CD14-positive monocyte (primary cell): ENCODE measurements around the gene PCDHB7. TPM values are rescaled to one million over a fixed set of nuclear protein-coding genes. Genes with fewer than 3 reads are reported as not detected.
"Not testable (repeated sequence)": the region's sequence is repeated elsewhere in the genome, so short reads cannot be mapped to it uniquely, and the experiment has no call there.

Experiments
- DNase-seq, 3 donors: peaks; one replicate each; pipeline ENCODE4 v3.0.0-alpha.2; 2011 to 2022
- H2AFZ ChIP-seq: 2 replicates; pipeline ENCODE4 v1.6.0; 2012; ENCODE audit warnings: mild to moderate bottlenecking, low read depth, low read length, inconsistent platforms; ENCODE audit not compliant: insufficient read depth, poor library complexity, severe bottlenecking
- H3K27ac ChIP-seq, 2 donors: 1 replicate in 1 of 2; 2 replicates in 1 of 2; pipeline ENCODE4 v1.5.1; 2012 to 2013; ENCODE audit warnings: low read length in 2 of 2, control low read depth in 1 of 2, inconsistent platforms in 1 of 2, low read depth in 1 of 2, mild to moderate bottlenecking in 1 of 2
- H3K27me3 ChIP-seq, 2 donors: one replicate each; pipeline versions ENCODE4 v1.6.0 to v1.6.1; 2011 to 2013; ENCODE audit warnings: low read length in 2 of 2; ENCODE audit not compliant: control insufficient read depth in 2 of 2, insufficient read depth in 2 of 2
- H3K36me3 ChIP-seq, 2 donors: replicated peaks in 1 of 2; 1 replicate in 1 of 2; 2 replicates in 1 of 2; pipeline versions ENCODE4 v1.5.1 to v1.6.1; 2012 to 2013; ENCODE audit warnings: low read length in 2 of 2, control low read depth in 1 of 2, inconsistent platforms in 1 of 2, mild to moderate bottlenecking in 1 of 2; ENCODE audit not compliant: insufficient read depth in 2 of 2, control insufficient read depth in 1 of 2
- H3K4me1 ChIP-seq, 2 donors: 1 replicate in 1 of 2; 2 replicates in 1 of 2; pipeline versions ENCODE4 v1.5.1 to v1.6.1; 2012 to 2013; ENCODE audit warnings: low read length in 2 of 2, control low read depth in 1 of 2, inconsistent platforms in 1 of 2, mild to moderate bottlenecking in 1 of 2, moderate library complexity in 1 of 2; ENCODE audit not compliant: insufficient read depth in 2 of 2, control insufficient read depth in 1 of 2
- H3K4me2 ChIP-seq: replicated peaks from 2 replicates; pipeline ENCODE3; 2012; ENCODE audit warnings: low read length, moderate library complexity, mild to moderate bottlenecking; ENCODE audit not compliant: poor library complexity, severe bottlenecking; ENCODE audit errors: extremely low read depth
- H3K4me3 ChIP-seq, 3 experiments: fragments of 200-600 bp in 1 of 3; sonication (generic) in 1 of 3; replicated peaks in 1 of 3; 1 replicate in 2 of 3; 2 replicates in 1 of 3; pipeline ENCODE4 v1.5.1; 2011 to 2013; ENCODE audit warnings: low read length in 3 of 3, mild to moderate bottlenecking in 3 of 3, control low read depth in 2 of 3, low read depth in 2 of 3, inconsistent platforms in 1 of 3, moderate library complexity in 1 of 3
- H3K79me2 ChIP-seq: 2 replicates; pipeline ENCODE4 v1.6.0; 2012; ENCODE audit warnings: mild to moderate bottlenecking, control low read depth, inconsistent platforms, low read length, moderate library complexity; ENCODE audit not compliant: insufficient read depth
- H3K9ac ChIP-seq: 2 replicates; pipeline ENCODE4 v1.6.0; 2017; ENCODE audit warnings: low read length, mild to moderate bottlenecking; ENCODE audit not compliant: insufficient read depth, poor library complexity, severe bottlenecking
- H3K9me3 ChIP-seq, 2 donors: replicated peaks in 1 of 2; 1 replicate in 1 of 2; 2 replicates in 1 of 2; pipeline versions ENCODE4 v1.5.1 to v1.6.1; 2012 to 2013; ENCODE audit warnings: low read length in 2 of 2, control low read depth in 1 of 2; ENCODE audit not compliant: control insufficient read depth in 1 of 2, insufficient read depth in 1 of 2
- H4K20me1 ChIP-seq: 2 replicates; pipeline ENCODE4 v1.6.0; 2012; ENCODE audit warnings: mild to moderate bottlenecking, low read length, control low read depth, moderate library complexity; ENCODE audit not compliant: insufficient read depth
- H3K27ac Mint-ChIP-seq, 7 donors: one replicate each; pipeline ENCODE4 v1.8.0; 2020; ENCODE audit warnings: mild to moderate bottlenecking in 7 of 7, mixed read lengths in 7 of 7, moderate library complexity in 6 of 7, inconsistent platforms in 2 of 7
- H3K27me3 Mint-ChIP-seq, 3 donors: one replicate each; pipeline ENCODE4 v1.8.0; 2021 to 2022; ENCODE audit warnings: low read depth in 3 of 3, mild to moderate bottlenecking in 3 of 3, mixed read lengths in 3 of 3, moderate library complexity in 3 of 3, inconsistent platforms in 1 of 3
- H3K36me3 Mint-ChIP-seq, 2 donors: one replicate each; pipeline ENCODE4 v1.8.0; 2020; ENCODE audit warnings: mixed read lengths in 2 of 2, inconsistent platforms in 1 of 2, mild to moderate bottlenecking in 1 of 2
- H3K4me1 Mint-ChIP-seq: one replicate; pipeline ENCODE4 v1.8.0; 2020; ENCODE audit warnings: mild to moderate bottlenecking, mixed read lengths
- H3K4me3 Mint-ChIP-seq, 2 donors: one replicate each; pipeline ENCODE4 v1.8.0; 2020; ENCODE audit warnings: mild to moderate bottlenecking in 2 of 2, mixed read lengths in 2 of 2, moderate library complexity in 1 of 2
- H3K9me3 Mint-ChIP-seq, 7 donors: one replicate each; pipeline ENCODE4 v1.8.0; 2020 to 2022; ENCODE audit warnings: mixed read lengths in 7 of 7, mild to moderate bottlenecking in 6 of 7, moderate library complexity in 6 of 7, inconsistent platforms in 2 of 7
- CTCF ChIP-seq: fragments of 200-600 bp; IDR thresholded peaks from one replicate; pipeline ENCODE4 v1.8.0; 2022; ENCODE audit warnings: antibody characterized with exemption, mild to moderate bottlenecking
- WGBS: methylation state at CpG from one replicate; pipeline ENCODE4 v1.1.5; 2013; ENCODE audit warnings: missing lambda C conversion rate; ENCODE audit not compliant: insufficient coverage; 5-methylcytosine and 5-hydroxymethylcytosine counted together
- intact Hi-C, 2 donors: fragments of 100-400 bp; cut with micrococcal nuclease; formaldehyde crosslinking; loops; one replicate each; pipeline versions ENCODE4 v1.15.0 to v1.15.1; 2023
- polyA plus RNA-seq, 3 donors: library from polyadenylated mRNA; depleted of rRNA in 1 of 3; unstranded in 2 of 3; stranded (reverse) in 1 of 3; fragments of 300-500 nt in 2 of 3; fragments of >200 nt in 1 of 3; fragmentation: Illumina TruSeq in 2 of 3; gene quantifications; 1 replicate in 2 of 3; 2 replicates in 1 of 3; pipeline ENCODE4 v1.2.3, GENCODE V29; 2012 to 2021

Gene PCDHB7
- polyA plus RNA-seq, 3 donors, result not detected

- H3K9me3 ChIP-seq, result peaks cover 33 to 41% of the 10 kb centered on the region in 2 donors
- H3K36me3 Mint-ChIP-seq, H3K27ac Mint-ChIP-seq, intact Hi-C loops, H2AFZ ChIP-seq, H3K36me3 ChIP-seq, H3K4me2 ChIP-seq, H3K4me1 ChIP-seq, H3K79me2 ChIP-seq, H3K9ac ChIP-seq, H3K4me3 ChIP-seq, H3K4me1 Mint-ChIP-seq, H3K4me3 Mint-ChIP-seq, H3K27ac ChIP-seq, DNase-seq, H3K27me3 ChIP-seq, H4K20me1 ChIP-seq: not testable (repeated sequence)
- WGBS, result 40% methylated on average over 30 of the region's 35 CpGs
- Mint-ChIP-seq H3K9me3 (peaks cover 19 to 49% (median 38%) of the 10 kb centered on the region in 7 donors), H3K27me3 (peaks cover 12 to 22% (median 22%) of the 10 kb centered on the region in 3 donors)
Measured at GRCh38 chr5:141201646-141202045, 29.2 kb downstream of the PCDHB7 start.

DNA sequence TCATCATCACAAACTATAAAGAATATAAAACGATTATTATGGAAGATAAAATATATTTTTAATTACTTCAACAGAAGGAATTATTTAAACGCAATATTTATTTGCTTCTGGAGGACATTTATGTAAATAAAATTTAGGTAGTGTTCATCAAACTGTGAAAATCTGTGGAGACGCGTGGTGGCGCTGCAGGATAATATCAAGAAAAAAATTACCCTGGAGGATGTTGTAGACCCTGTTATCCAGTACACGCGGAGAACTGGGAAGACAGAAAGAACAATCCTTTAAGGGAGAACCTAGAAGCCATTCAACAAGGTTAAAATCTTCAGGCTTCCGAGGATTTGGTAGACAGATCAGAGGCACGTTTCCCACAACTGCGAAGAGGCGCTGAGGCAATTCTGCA lies 36.0 kb downstream of the PCDHB7 start, which contains the start of gene PCDHB12:
Gene PCDHB12, plus strand, starts transcription at position 242 of the 400 bp plus-strand sequence. CDS start 189 bp downstream, outside the sequence.
- Mint-ChIP-seq H3K9me3 (peaks cover 18 to 38% (median 27%) of the 10 kb centered on the region in 7 donors), H3K4me3 (no peak within 1 kb of the TSS)
- H3K4me3 ChIP-seq, result no peak within 1 kb of the TSS

GRCh38 chr5:141210281-141210680 lies 37.8 kb downstream of the PCDHB7 start:
- DNase-seq, H3K79me2 ChIP-seq, H3K27ac Mint-ChIP-seq, H3K27ac ChIP-seq, H3K4me2 ChIP-seq, H3K4me1 ChIP-seq, H2AFZ ChIP-seq, H4K20me1 ChIP-seq, intact Hi-C loops, H3K4me1 Mint-ChIP-seq, H3K4me3 ChIP-seq, H3K36me3 ChIP-seq, H3K9ac ChIP-seq, H3K36me3 Mint-ChIP-seq: not testable (repeated sequence)
- H3K9me3 Mint-ChIP-seq, result peaks cover 25 to 49% (median 36%) of the 10 kb centered on the region in 7 donors
- H3K27me3 Mint-ChIP-seq, result peaks cover 12 to 49% (median 32%) of the 10 kb centered on the region in 3 donors
- H3K27me3 ChIP-seq, result peaks cover 4 to 32% of the 10 kb centered on the region in 2 donors
- 44% methylated on average over 23 of the region's 39 CpGs for WGBS
- peak overlapping the region in 1 of 2 donors; percentile 64 for H3K4me3 Mint-ChIP-seq
- peaks cover 28 to 52% of the 10 kb centered on the region in 2 donors for H3K9me3 ChIP-seq

More for the DNA sequence above, 36.0 kb downstream of the PCDHB7 start, which contains the start of gene PCDHB12:
- H3K27ac Mint-ChIP-seq, result peak within 1 kb of the TSS in 1 of 7 donors; percentile 9
- TF ChIP-seq CTCF, result no peak
- no peak for DNase-seq
- no peak within 1 kb of the TSS for H3K27ac ChIP-seq
- peaks cover 23 to 39% of the 10 kb centered on the region in 2 donors for H3K9me3 ChIP-seq
- H3K36me3 Mint-ChIP-seq, result peaks cover 0 to 4% of the 10 kb centered on the region in 2 donors
- no peaks in the 10 kb centered on the region for H3K4me1 Mint-ChIP-seq
- H3K79me2 ChIP-seq, result no peaks in the 10 kb centered on the region
- no peaks in the 10 kb centered on the region for H3K4me1 ChIP-seq
- no peak within 1 kb of the TSS for H3K4me2 ChIP-seq
- H4K20me1 ChIP-seq, result no peaks in the 10 kb centered on the region
- H3K9ac ChIP-seq, result no peak within 1 kb of the TSS
- peaks cover 4 to 29% of the 10 kb centered on the region in 2 donors for H3K27me3 ChIP-seq
- H2AFZ ChIP-seq, result no peak within 1 kb of the TSS
- intact Hi-C loops, result no loop called here
- 36% methylated on average over 7 of the region's 11 CpGs for WGBS
- H3K36me3 ChIP-seq, result no peaks in the 10 kb centered on the region
- peaks cover 12 to 36% (median 18%) of the 10 kb centered on the region in 3 donors for H3K27me3 Mint-ChIP-seq

DNA sequence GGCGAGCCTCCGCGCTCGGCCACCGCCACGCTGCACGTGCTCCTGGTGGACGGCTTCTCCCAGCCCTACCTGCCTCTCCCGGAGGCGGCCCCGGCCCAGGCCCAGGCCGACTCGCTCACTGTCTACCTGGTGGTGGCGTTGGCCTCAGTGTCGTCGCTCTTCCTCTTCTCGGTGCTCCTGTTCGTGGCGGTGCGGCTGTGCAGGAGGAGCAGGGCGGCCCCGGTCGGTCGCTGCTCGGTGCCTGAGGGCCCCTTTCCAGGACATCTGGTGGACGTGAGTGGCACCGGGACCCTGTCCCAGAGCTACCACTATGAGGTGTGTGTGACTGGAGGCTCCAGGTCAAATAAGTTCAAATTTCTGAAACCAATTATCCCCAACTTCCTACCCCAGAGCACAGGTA lies 38.4 kb downstream of the PCDHB7 start:
- peaks cover 32 to 56% of the 10 kb centered on the region in 2 donors for H3K9me3 ChIP-seq
- H3K4me1 Mint-ChIP-seq, H3K36me3 Mint-ChIP-seq, H3K4me2 ChIP-seq, intact Hi-C loops, H4K20me1 ChIP-seq, H2AFZ ChIP-seq, H3K9ac ChIP-seq, H3K4me3 ChIP-seq, H3K79me2 ChIP-seq, H3K27ac Mint-ChIP-seq, H3K36me3 ChIP-seq, H3K4me1 ChIP-seq, H3K27ac ChIP-seq, DNase-seq: not testable (repeated sequence)
- peaks cover 12 to 52% (median 35%) of the 10 kb centered on the region in 3 donors for H3K27me3 Mint-ChIP-seq
- H3K27me3 ChIP-seq, result peaks cover 4 to 35% of the 10 kb centered on the region in 2 donors
- peak overlapping the region in 1 of 2 donors; percentile 74 for H3K4me3 Mint-ChIP-seq
- 39% methylated on average over 9 of the region's 27 CpGs for WGBS
- H3K9me3 Mint-ChIP-seq, result peaks cover 27 to 50% (median 39%) of the 10 kb centered on the region in 7 donors
